Mononuclear cell (primary cell): ENCODE data around the gene PILRA. TPM values are rescaled to one million over a fixed set of nuclear protein-coding genes. Genes with fewer than 3 reads are reported as not detected.
"Not testable (repeated sequence)": the region's sequence is repeated elsewhere in the genome, so short reads cannot be mapped to it uniquely, and the experiment has no call there.

ENCODE experiments used
- H3K27me3 ChIP-seq: 2 replicates; pipeline ENCODE4 v1.6.0; 2011; ENCODE audit warnings: low read length, control low read depth; ENCODE audit not compliant: insufficient read depth
- H3K4me1 ChIP-seq: 2 replicates; pipeline ENCODE4 v1.5.1; 2011; ENCODE audit warnings: mild to moderate bottlenecking, low read length, control low read depth; ENCODE audit not compliant: insufficient read depth
- H3K4me3 ChIP-seq: 2 replicates; pipeline ENCODE4 v1.5.1; 2011; ENCODE audit warnings: mild to moderate bottlenecking, low read length, moderate library complexity
- H3K9me3 ChIP-seq: 2 replicates; pipeline ENCODE4 v1.5.1; 2011; ENCODE audit warnings: low read depth, mild to moderate bottlenecking, control low read depth, low read length
- total RNA-seq: library from RNA; depleted of rRNA; stranded (reverse); fragments of >200 nt; gene quantifications from one replicate; pipeline ENCODE4 v1.2.3, GENCODE V29; 2012

Gene PILRA
- total RNA-seq, 1 donor = 56.7 TPM

- Histone ChIP-seq H3K9me3 (no peaks in the 10 kb centered on the region), H3K4me3 (no peak overlapping the region), H3K4me1 (peaks cover 86% of the 10 kb centered on the region), H3K27me3 (no peaks in the 10 kb centered on the region)
These were observed 5.3 kb upstream of the PILRA start for GRCh38 chr7:100367676-100368613.

- peaks cover 90% of the 10 kb centered on the region for H3K4me1 ChIP-seq
- H3K27me3 ChIP-seq = no peaks in the 10 kb centered on the region
- H3K9me3 ChIP-seq = no peaks in the 10 kb centered on the region
- H3K4me3 ChIP-seq = no peak overlapping the region
These were observed 4.2 kb upstream of the PILRA start for GRCh38 chr7:100369105-100369504.

- H3K4me1 ChIP-seq = peaks cover 93% of the 10 kb centered on the region
- H3K9me3 ChIP-seq = no peaks in the 10 kb centered on the region
- H3K27me3 ChIP-seq = no peaks in the 10 kb centered on the region
- no peak overlapping the region for H3K4me3 ChIP-seq
These were observed 3.0 kb upstream of the PILRA start for GRCh38 chr7:100370303-100370702.

GRCh38 chr7:100370746-100371145 lies 2.5 kb upstream of the PILRA start:
- no peaks in the 10 kb centered on the region for H3K27me3 ChIP-seq

GRCh38 chr7:100371561-100372171 lies 1.6 kb upstream of the PILRA start:
- H3K4me1 ChIP-seq = peaks cover 93% of the 10 kb centered on the region

More at GRCh38 chr7:100370746-100371145, 2.5 kb upstream of the PILRA start:
- no peaks in the 10 kb centered on the region for H3K9me3 ChIP-seq
- peaks cover 93% of the 10 kb centered on the region for H3K4me1 ChIP-seq
- no peak overlapping the region for H3K4me3 ChIP-seq

GRCh38 chr7:100372256-100372655 lies 1.0 kb upstream of the PILRA start:
- peak overlapping the region; percentile 1 for H3K4me3 ChIP-seq
- H3K4me1 ChIP-seq = peaks cover 93% of the 10 kb centered on the region
- no peaks in the 10 kb centered on the region for H3K9me3 ChIP-seq

More at GRCh38 chr7:100371561-100372171, 1.6 kb upstream of the PILRA start:
- H3K27me3 ChIP-seq = no peaks in the 10 kb centered on the region
- no peak overlapping the region for H3K4me3 ChIP-seq
- no peaks in the 10 kb centered on the region for H3K9me3 ChIP-seq

GRCh38 chr7:100372694-100373093 lies 593 bp upstream of the PILRA start:
- peaks cover 93% of the 10 kb centered on the region for H3K4me1 ChIP-seq
- H3K9me3 ChIP-seq = no peaks in the 10 kb centered on the region
- H3K27me3 ChIP-seq = no peaks in the 10 kb centered on the region
- H3K4me3 ChIP-seq = peak overlapping the region; percentile 1

More at GRCh38 chr7:100372256-100372655, 1.0 kb upstream of the PILRA start:
- H3K27me3 ChIP-seq = no peaks in the 10 kb centered on the region

- H3K4me1 ChIP-seq = peaks cover 93% of the 10 kb centered on the region
- H3K27me3 ChIP-seq, H3K9me3 ChIP-seq: not testable (repeated sequence)
- peak overlapping the region; percentile 56 for H3K4me3 ChIP-seq
These were observed 747 bp downstream of the PILRA start for GRCh38 chr7:100373870-100374598.

- Histone ChIP-seq H3K4me3 (peak overlapping the region; percentile 56), H3K4me1 (peaks cover 93% of the 10 kb centered on the region), H3K27me3 (no peaks in the 10 kb centered on the region), H3K9me3 (no peaks in the 10 kb centered on the region)
These were observed 1.3 kb downstream of the PILRA start for GRCh38 chr7:100374601-100375000.

GRCh38 chr7:100376066-100376465 lies 2.8 kb downstream of the PILRA start:
- Histone ChIP-seq H3K9me3 (no peaks in the 10 kb centered on the region), H3K4me3 (peak overlapping the region; percentile 56), H3K4me1 (peaks cover 93% of the 10 kb centered on the region), H3K27me3 (no peaks in the 10 kb centered on the region)

GRCh38 chr7:100378114-100378755 lies 4.9 kb downstream of the PILRA start:
- Histone ChIP-seq H3K4me1 (peaks cover 87% of the 10 kb centered on the region), H3K4me3 (no peak overlapping the region), H3K27me3 (no peaks in the 10 kb centered on the region), H3K9me3 (no peaks in the 10 kb centered on the region)

GRCh38 chr7:100380196-100380595 lies 6.9 kb downstream of the PILRA start:
- Histone ChIP-seq H3K4me1 (peaks cover 88% of the 10 kb centered on the region), H3K27me3 (no peaks in the 10 kb centered on the region), H3K9me3 (no peaks in the 10 kb centered on the region), H3K4me3 (no peak overlapping the region)

- H3K4me3 ChIP-seq, H3K27me3 ChIP-seq, H3K9me3 ChIP-seq: not testable (repeated sequence)
- H3K4me1 ChIP-seq = peaks cover 77% of the 10 kb centered on the region
These were observed 8.4 kb downstream of the PILRA start for GRCh38 chr7:100381531-100382233.

- not testable (repeated sequence) for H3K27me3 ChIP-seq, H3K9me3 ChIP-seq, H3K4me3 ChIP-seq
- peaks cover 71% of the 10 kb centered on the region for H3K4me1 ChIP-seq
These were observed 9.1 kb downstream of the PILRA start for GRCh38 chr7:100382234-100382853.
